Measurements from ENCODE around the gene SI.

GRCh38 chr3:164929642-164930041 lies 148.7 kb downstream of the SI start:
- TF ChIP-seq CTCF (conservative IDR thresholded peaks at IDR 0.05 in 1 of 2, IDR thresholded peaks at IDR 0.05 in 1 of 2; ENCODE audit: extremely low read depth in 1 of 2, insufficient read depth in 1 of 2, low read depth in 1 of 2, low read length in 2 of 2) (no peak), EZH2 (IDR thresholded peaks at IDR 0.05; ENCODE audit: borderline replicate concordance, low read length) (no peak)

Data from mammary epithelial cell (primary cell).